Measurements from ENCODE around the gene ZNF317.
A peak's percentile ranks its signal among the peaks of the same experiment; 100 is the strongest.

The ZNF317 gene

DNA sequence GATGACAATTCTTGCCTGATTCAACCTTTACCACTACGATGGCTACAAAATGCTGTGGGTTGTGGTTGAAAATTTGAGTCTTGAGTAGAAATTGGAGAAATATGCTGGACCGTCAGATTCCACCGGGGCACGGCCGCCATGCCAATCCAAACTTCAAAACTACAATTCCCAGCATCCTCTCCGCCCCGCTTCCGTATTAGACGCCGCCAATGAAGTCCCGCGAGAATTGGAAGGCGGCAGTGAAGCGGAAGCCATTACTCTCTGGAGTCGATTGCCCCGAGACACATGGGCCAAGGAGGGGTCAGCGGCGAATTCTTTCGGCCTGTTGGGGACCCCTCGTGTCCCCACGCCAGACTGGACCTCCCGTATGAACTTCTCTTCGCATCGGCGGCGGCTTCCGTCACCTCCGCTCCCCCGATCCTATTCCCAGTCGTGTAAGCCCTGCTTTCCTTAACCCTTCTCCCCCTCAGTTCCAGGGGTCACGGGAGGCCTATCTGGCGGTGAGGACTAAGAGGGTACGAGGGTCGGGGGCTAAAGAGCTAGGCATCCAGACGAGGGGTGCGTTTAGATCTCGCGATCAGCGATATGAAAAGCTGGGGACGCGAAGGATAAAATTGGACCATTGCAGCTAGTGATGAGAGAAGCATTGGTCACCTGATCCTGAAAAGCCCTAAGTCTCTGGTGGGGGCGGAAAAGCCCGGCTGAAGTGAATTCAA, at the start of gene ZNF317:
Gene ZNF317, plus strand, starts transcription at position 239 of the 716 bp plus-strand sequence. CDS start 15,620 bp downstream, outside the sequence.
- DNase-seq (ENCODE audit: low read depth) = peak; percentile 84

DNA sequence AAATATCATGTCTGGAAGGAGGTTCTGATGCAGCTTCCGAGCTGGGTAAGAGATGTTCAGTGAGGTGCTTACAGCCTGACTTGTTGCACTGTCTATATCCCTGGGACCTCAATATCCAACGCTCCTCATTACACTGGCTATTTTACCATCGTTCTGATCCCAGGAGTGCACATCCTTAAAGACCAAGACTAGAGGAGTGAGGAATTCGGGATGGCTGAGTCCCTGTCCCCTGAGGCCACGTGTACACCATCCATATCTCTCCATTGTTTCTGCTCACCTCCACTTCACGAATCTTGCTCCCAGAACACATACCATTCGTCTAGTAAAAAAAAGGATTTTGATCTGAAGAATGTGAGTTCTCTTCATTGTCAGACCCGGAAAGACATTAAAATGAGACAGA, 32.8 kb upstream of the ZNF317 start, which contains the start of gene OR7G2:
Gene OR7G2, minus strand, starts transcription at position 101 of the 400 bp plus-strand sequence. CDS start 4,232 bp downstream, outside the sequence.
- DNase-seq (ENCODE audit: low read depth) = no peak

DNA sequence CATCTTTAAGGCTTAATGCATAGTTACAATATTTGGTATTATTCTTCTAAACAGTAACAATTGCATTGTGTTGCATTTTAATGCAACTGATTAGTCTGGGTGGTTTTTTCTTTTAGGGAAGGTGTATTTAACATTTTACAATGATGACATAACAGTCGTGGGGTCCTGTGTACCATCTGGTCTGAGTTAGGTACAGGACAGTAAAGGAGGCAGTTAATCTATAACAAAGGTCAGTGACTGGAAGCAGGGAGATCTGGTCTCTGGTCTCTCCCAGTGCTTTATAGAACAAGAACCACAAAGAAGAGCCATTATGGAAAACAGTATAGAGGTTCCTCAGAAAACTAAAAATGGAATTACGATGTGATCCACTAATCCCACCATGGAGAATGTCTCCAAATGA, 30.2 kb upstream of the ZNF317 start:
- DNase-seq (ENCODE audit: low read depth) = no peak

DNA sequence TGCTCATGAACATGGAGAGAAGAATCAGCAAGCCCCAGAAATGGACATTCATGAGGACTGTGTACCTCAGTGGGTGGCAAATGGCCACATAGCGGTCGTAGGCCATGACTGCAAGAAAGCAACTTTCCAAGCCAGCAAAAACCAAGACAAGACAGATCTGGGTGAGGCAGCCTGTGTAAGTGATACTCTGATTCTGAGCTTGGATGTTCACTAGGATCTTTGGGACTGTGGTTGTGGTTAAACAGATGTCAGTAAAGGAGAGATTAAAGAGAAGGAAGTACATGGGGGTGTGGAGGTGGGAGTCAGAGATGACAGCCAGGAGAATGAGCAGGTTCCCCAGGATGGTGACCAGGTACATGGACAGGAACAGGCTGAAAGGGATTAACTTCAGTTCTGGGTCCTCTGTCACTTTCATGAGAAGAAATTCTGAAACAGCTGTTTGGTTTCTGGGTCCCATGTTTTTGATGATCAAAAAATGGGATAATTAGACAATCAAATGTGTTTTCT, 24.8 kb upstream of the ZNF317 start, which contains the start of gene OR7G1:
Gene OR7G1, minus strand, starts transcription at position 457 of the 507 bp plus-strand sequence. Its CDS starts 0 bp downstream, at position 457.
- no peak for DNase-seq (ENCODE audit: low read depth)

DNA sequence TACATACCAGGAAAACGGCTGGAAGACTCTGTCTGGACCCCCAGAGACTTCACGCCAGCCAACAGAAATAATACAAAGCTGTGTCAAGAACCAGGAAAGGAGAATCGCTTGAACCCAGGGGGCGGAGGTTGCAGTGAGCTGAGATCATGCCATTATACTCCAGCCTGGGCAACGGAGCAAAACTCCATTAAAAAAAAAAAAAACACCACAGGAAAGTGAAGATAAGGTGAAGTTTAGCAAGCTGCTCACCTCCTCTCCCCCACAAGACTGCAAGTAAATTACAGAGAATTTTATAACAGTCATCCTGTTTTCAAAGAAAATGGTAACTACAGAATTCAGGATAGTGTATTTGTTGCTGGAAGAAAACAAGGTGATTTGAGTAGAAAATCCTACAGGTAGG, 23.6 kb upstream of the ZNF317 start:
- no peak for DNase-seq (ENCODE audit: low read depth)

DNA sequence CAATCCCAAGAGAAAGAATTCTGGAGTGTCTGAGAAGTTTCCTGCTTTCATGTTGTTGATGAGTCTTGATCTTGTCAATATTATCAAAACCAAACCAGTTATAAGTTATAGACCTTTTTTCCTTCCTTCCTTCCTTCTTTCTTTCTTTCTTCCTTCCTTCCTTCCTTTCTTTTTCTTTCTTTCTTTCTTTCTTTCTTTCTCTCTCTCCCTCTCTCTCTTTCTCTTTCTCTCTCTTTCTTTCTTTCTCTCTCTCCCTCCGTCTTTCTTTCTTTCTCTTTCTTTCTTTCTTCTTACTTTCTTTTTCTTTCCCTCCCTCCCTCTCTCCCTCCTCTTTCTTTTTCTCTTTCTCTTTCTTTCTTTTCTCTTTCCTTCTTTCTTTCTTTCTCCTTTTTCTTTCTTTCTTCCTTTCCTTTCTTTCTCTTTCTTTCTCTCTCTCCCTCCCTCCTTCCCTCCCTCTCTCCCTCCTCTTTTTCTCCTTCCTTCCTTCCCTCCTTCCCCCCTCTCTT, 13.2 kb upstream of the ZNF317 start, which contains the start of gene OR7G3:
Gene OR7G3, minus strand, starts transcription at position 51 of the 506 bp plus-strand sequence. Its CDS starts 0 bp downstream, at position 51.
- DNase-seq (ENCODE audit: low read depth) = no peak

DNA sequence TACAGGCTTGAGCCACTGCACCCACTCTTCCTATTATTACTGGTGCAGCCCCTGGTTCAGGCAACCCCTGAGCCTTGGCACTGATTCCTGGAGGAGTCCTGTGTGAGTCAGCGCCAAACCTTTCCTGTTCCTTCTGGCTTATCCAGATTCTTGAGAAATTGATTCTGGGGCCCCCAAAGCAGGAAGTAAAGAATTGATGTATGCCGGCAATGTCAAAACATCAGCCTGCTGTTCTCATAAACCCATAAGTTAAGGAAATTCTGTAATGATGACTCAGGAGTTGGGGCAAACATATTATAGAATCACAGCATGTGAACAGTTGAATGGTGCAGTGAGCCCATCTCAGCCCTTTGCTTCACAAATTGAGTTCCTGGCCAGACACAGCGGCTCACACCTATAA, 12.0 kb upstream of the ZNF317 start:
- DNase-seq (ENCODE audit: low read depth) = no peak

DNA sequence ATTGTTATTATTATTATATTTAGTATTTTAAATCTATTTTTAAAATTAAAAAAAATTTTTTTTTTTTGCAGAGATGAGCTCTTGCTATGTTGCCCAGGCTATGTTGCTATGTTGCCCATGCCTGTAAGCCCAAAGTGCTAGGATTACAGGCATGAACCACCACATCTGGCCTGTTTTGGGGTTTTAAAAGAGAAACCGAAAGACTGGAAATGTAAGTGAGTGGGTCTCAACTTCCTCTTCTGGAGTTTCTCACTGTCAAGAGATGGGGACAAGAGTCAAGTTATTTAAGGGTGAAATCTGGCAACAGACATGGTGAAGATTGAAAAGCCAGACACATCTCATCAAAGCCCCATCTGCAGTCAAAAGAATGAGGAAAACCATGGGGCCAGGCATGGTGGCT, 9.2 kb upstream of the ZNF317 start:
- DNase-seq (ENCODE audit: low read depth) = no peak

DNA sequence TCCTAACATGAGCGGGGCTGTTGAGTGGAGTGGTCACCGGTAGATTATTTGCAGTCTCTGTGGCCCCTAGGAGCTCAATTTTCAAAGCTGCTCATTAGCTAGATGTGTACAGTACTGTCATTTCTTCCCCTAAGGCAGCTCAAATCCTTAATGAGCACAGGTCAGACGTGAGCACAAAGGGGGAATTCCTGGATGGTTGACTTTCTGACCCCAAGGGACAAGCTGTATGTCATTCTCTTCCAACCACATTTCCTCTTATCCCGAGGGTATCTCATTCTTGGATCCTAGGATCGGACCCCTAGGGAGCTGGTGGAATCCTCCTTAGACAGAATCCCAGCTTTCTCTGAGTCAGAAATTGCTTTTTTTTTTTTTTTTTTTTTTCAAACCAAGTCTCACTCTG, 7.8 kb upstream of the ZNF317 start:
- DNase-seq (ENCODE audit: low read depth) = no peak

DNA sequence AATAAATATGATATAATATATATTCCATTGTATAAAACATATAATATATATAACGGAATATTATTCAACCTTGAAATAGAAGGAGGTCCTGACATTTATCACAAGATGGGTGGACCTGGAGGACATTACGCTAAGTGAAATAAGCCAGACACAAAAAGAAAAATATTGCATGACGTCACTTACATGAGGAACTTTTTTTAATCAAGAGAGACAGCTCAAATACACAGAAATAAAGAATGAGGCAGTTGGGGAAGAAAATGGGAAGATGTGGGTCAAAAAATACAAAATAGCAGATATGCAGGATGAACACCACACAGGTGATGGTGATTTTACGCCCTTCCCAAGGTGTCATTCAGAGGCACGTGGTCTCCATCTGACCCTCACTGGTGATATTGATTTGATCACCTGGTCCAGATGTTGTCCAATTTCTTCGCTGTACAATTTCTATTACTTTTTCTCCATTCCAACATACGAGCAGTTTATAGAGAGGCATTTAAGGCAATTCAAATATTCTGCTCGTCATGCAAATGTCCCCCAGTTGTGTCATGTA, 513 bp upstream of the ZNF317 start:
- no peak for DNase-seq (ENCODE audit: low read depth)

DNA sequence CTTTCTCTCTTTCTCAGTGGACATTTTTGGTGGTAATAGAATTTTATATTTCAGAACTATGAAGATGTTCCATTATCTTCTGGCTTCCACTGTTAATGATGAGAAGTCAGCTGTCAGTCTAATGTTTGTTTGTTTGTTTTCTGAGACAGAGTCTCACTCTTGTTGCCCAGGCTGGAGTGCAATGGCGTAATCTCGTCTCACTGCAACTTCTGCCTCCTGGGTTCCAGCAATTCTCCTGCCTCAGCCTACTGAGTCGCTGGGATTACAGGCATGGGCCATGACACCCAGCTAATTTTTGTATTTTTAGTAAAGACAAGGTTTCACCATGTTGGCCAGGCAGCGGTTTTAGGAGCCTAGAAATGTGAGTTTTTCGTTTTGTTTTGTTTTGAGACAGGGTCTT, 4.7 kb downstream of the ZNF317 start:
- no peak for DNase-seq (ENCODE audit: low read depth)

DNA sequence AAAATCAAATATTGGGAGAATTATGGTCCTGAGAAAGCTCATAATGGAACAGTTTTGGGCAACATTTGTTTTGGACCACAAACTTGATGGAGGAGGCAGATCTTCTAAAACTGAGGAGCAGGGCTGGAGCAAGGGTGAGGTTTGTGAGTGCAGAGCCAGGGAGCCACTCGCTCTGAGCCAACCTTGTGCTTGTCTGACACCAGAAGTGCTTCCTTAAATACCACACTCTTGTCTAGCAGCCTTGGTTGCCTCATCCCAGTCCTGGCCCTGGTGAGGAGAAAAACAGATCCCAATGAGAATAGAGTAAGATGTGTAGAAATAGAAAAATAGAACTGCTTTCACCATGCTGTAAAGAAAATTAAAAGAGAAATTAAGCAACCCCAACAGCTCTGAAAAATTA, 6.7 kb downstream of the ZNF317 start:
- no peak for DNase-seq (ENCODE audit: low read depth)

DNA sequence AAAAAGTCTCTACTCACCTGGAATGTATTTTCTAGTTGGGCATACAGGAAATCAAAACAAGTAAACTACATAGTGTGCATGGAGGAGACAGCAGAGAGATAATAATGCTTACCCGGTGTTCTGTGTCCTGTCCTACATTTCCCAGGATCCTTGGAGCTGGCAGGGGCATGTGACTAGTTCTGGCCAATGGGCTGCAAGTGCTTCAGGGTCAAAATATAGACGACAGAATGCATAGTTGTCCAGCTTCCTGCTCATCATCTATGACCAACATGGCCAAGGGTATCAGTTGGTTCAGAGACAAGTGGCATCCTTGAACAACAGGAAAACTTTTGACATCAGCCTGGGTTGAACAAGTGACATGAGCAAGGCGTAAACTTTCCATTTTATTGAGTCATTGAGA, 8.5 kb downstream of the ZNF317 start:
- DNase-seq (ENCODE audit: low read depth) = no peak

DNA sequence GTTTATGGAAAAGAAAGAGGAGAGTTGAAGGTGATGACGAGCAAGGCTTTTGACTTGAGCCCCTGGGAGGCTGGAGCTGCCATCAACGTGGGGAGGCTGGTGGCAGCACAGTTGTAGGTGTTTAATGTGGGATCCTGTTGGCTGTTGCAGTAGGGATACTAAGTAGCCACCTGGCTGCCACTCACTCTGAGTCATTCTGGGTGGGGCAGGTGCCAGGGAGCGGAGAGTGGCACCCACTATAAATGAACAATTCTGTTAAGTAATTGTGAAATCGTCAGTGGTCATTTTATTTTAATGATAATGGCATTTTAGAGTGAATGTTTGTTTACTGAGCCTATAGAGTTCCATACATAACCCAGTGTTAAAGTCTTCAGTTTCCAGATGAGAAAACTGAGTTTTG, 9.8 kb downstream of the ZNF317 start:
- DNase-seq (ENCODE audit: low read depth) = no peak

DNA sequence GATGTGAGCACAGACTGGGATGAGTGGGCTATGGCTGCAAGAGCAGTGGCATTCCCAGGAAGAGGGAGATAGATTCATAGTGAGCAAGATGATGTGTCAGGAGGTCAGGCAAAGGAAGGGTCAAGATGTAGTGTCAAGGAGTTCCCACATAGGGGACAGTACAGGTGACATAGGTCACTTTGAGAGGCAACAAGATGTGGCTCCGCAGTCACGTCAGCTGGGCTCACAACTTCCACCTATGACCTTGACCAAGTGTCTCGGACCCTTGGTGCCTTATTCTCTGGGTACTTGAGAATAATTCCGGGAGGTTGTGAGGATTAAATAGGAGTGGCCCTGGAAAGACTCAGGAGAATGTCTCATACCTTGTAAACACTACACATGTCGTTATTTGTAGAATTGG, 10.5 kb downstream of the ZNF317 start:
- DNase-seq (ENCODE audit: low read depth) = no peak

DNA sequence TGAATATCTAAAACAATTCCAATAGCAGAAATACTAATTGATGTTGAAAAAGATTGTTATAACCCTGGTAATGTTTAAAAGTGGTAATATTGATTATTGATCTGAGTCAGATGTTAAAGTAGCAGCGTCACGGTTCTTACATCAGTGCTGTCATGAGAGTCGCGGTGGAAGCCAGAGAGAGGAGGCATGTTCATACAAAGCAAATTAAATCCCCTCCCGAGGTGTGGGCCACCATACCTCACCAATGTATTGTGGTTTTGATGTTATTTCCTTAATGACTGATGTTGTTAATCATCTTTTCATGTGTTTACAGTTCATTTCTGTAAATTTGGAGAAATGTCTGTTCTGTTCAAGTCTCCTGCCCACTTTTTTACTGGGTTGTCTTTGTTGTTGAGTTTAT, 11.2 kb downstream of the ZNF317 start:
- DNase-seq (ENCODE audit: low read depth) = no peak

DNA sequence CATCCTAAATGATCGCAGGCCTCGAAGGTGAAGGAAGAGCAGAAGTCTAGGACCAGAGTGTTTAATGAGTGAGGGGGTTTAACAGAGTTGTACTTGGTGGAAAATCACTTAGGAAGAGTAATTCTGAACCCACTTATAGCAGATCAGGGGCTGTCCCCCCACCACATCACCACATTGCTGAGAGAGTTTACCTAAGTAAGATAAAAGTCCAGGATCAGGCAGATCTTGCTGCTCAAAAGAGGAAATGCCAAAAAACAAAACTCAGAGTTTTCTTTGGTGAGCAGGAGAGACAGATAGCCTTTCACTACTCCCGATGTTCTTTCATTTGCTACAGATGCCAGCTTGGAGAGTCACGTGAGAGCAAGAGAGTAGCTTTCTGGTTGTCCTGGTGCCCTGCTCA, 15.4 kb downstream of the ZNF317 start:
- no peak for DNase-seq (ENCODE audit: low read depth)

DNA sequence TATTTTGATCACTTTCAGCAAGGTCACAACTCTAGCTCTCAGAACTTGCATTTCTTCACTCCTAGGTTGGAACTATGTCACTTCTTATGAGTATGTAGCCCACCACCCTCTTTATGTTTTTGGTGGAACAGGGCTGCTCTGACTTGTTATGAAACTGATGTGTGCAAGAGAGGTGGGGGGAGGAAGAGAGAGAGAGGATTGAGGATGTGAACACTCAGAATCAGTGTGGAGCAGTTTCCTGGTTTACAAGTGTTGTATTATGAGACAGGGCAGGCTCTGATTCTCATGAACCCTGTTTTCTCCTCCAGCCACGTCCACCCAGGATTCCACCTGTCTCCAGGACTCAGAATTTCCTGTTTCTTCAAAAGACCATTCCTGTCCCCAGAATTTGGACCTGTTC, 16.1 kb downstream of the ZNF317 start:
- no peak for DNase-seq (ENCODE audit: low read depth)

DNA sequence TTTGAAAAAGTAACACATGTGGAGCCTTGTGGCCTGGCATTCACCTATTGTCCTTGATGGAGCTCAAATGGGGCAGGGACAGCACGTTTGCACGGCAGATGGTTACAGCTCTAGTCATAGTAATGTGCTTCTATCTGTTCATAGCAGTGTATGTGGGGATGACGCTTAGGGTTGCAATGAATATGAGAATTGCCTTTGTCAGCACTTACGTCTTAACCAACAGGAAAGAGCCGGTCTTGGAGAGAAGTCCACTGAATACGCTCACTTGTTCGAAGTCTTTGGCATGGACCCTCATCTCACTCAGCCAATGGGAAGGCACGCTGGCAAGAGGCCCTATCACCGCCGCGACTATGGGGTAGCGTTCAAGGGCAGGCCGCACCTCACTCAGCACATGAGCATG, 19.7 kb downstream of the ZNF317 start:
- DNase-seq (ENCODE audit: low read depth) = no peak

DNA sequence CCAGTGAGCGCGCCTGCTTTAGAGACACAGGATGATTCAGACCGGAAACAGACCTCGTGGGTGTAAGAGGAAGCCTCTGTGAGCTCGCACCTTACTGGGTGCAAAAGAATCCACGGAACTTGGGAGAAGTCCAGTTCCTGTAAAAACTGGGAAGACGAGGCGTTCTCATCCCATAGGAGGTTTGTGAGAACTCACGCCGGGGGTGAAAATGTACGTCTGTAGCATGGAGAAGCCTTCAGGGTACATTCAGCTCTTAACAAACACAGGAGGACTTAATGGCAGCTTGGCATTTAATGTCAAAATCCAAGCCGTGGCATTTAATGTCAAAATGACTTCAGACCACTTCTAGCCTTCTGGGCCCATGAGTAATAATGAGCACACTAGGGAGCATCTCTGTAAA, 21.2 kb downstream of the ZNF317 start:
- no peak for DNase-seq (ENCODE audit: low read depth)

DNA sequence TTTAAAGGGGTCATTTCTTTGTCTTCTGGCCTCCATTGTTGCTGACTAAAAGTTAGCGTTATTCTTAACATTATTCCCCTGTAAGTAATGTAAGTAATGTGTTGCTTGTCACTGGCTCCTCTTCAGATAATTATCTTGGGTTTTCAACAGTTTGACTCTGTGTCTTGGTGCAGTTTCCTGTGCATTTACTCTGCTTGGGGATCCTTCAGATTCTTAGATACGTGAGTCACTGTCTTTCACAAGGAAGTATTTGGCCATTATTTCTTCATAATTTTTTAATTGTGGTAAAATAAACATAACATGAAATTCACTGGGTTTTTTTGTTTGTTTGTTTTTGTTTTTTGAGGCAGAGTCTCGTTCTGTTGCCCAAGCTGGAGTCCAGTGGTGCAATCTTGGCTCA, 25.1 kb downstream of the ZNF317 start:
- no peak for DNase-seq (ENCODE audit: low read depth)

DNA sequence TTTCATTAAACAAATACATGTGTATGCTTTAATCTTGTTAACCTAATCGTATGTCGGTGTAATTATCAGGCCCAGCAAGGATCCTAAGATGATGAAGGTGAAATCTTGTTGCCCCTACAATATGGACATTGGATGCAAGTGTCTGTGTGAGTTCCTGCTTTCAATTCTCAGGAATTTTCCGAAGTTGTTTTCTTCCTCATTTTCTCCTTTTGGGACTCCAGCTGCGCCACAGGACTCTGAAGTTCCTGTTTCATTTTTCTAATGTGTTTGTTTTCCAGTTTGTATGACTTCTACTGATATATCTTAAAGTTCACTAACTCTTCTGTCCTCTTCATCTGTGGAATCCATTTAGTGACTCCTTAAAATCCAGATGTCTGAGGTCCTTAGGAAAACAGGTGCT, 26.6 kb downstream of the ZNF317 start:
- no peak for DNase-seq (ENCODE audit: low read depth)

DNA sequence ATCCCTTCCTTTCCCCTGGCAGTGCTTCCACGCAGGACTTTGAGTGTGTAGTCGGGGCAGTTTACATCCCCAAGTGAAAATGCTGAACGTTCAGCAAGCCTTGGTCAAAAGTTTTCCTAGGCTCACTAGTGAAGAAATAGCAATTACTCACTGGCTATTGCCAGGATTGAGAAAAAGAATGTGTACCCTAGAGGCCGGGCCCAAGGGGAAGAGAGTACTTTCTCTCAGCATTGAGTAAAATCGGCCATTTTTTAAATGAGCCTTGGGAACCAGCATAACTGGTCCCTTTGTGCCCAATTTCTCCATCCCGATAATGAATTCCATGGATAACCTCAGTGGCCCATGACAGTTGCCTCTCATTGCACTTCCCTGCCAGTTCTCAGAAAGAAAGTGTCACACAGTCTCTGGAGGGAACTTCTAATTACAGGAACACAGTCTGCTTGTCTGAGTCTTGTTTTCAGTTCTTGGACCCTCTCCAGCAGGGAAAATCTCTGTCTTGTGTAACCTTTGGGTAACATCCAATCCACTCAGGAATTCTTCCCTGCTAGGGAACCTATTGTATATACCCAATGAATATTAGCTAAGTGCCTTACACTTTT, 31.3 kb downstream of the ZNF317 start:
- DNase-seq (ENCODE audit: low read depth) = no peak
